Testis (tissue), 2 donors: ENCODE results near the gene SLIT3.

Source experiments
- CTCF ChIP-seq, 3 experiments: fragments of 450-650 bp in 2 of 3; fragments of 200-600 bp in 1 of 3; sonication (generic) in 1 of 3; IDR thresholded peaks; one replicate each; pipeline ENCODE4 v1.5.1; 2016 to 2019; ENCODE audit warnings: antibody characterized with exemption in 3 of 3, mild to moderate bottlenecking in 2 of 3, moderate library complexity in 1 of 3
- POLR2A ChIP-seq: fragments of 450-650 bp; IDR thresholded peaks from one replicate; pipeline ENCODE4 v1.6.1; 2017; ENCODE audit warnings: antibody characterized with exemption, mild to moderate bottlenecking, moderate library complexity

GRCh38 chr5:169289520-169289919, 11.4 kb downstream of the SLIT3 start:
- TF ChIP-seq CTCF (IDR thresholded peaks at IDR 0.05) (no peak), POLR2A (no peak)
